Effector CD4-positive, alpha-beta T cell (primary cell): ENCODE measurements around the gene ZFC3H1.

ENCODE experiments used
- DNase-seq: peaks from one replicate; pipeline ENCODE4 v3.0.0-alpha.2; 2020

ZFC3H1 gene

DNA sequence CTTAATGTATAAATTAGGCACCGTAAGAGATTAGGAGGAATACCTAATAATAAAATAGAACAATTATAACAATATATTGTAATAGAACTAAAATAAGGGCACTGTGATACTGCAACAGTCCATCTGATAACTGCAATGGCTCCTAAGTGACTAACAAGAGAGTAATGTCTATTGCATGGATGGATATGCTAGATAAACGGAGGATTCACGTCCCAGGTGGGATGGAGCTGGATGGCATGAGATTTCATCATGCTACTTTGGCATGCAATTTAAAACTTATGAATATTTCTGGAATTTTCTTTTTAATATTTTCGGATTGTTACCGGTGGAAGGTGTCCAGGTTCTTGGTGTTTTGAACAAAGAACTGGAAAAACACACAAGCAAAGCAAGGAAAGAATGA, 20.0 kb upstream of the ZFC3H1 start:
- no peak for DNase-seq

DNA sequence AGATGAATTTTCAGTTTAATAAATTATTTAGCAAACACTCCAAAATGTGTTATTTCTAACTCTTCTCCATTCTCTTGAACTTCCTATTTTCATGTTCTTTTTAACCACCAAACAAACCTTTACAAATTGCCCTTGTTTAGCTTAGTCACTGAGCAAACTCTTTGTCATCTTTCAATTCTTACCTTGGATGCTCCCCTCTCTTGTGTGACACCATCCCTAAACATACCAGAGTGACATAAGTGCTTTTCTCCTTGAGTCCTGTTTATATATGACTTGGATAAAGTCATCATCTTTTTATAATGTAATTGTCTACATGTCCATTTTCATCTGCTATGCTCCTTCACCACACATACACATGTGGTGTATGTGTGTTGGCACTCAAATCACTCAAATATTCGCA, 18.8 kb upstream of the ZFC3H1 start:
- DNase-seq: no peak

DNA sequence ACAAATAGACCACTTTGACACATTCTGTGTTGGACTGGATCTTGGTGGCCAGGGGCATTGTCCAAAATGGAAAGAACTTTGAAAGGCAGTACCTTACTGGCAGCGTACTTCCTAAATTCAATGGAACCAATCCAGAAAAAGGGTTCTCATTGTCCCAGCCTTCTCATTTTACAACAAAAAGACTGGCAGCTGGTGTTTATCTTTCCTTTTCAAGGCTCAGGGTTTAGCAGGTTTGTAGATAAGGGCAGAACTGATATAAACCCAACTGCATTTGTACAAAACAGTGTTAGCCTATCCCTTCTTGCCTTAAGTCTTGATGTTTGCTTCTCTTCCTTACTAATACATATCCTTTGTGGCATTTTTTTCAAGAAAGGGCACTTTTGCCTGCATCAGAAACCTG, 8.2 kb upstream of the ZFC3H1 start:
- DNase-seq: no peak

DNA sequence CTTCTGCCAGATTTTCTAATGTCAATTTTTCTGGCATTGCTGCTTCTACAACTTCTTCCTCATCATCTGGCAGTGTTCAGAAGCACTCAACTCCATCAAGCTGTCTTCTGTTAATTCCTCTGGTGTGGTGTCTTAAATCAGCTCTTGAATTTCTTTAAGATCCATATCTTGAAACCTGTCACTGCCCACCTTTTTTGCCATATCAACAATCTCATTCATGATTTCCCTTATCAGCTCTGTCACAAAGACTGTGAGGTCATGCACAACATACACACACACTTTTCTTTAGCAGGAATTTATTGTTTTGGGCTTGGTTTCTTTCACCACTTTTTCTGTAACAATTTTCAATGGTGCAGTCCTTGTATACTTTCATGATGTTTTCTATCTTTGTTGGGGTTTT, 7.7 kb upstream of the ZFC3H1 start:
- DNase-seq: no peak

DNA sequence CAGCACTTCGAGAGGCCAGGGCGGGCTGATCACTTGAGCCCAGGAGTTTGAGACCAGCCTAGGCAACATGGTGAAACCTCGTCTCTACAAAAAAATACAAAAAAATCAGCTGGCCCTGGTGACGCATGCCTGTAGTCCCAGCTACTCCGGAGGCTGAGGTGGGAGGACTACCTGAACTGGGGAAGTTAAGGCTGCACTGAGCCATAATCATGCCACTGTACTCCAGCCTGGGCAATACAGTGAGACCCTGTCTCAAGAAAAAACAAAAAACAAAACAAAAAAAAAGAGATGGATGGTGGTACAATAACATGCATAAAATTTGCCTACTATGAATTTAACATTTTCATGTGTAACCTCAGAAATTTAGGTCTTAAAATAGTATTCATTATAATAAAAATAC, 2.6 kb upstream of the ZFC3H1 start:
- no peak for DNase-seq

DNA sequence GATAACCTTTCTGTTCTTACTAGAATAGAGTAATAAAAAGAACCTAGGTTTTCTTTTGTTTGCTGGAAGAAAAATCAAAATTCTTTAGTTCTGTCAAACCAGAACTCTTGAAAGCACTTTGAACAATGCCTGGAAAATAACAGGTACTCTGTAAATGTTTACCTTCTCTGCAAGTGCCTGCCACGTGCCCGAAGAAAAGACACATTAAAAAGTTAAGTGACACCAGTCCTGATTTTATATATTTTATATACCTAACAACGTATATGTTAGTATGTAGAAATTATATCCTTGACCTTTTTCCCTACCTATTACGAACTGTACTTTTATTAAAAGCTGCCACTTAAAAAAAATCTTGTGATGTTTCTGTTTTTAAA, 1.4 kb upstream of the ZFC3H1 start:
- DNase-seq: no peak

DNA sequence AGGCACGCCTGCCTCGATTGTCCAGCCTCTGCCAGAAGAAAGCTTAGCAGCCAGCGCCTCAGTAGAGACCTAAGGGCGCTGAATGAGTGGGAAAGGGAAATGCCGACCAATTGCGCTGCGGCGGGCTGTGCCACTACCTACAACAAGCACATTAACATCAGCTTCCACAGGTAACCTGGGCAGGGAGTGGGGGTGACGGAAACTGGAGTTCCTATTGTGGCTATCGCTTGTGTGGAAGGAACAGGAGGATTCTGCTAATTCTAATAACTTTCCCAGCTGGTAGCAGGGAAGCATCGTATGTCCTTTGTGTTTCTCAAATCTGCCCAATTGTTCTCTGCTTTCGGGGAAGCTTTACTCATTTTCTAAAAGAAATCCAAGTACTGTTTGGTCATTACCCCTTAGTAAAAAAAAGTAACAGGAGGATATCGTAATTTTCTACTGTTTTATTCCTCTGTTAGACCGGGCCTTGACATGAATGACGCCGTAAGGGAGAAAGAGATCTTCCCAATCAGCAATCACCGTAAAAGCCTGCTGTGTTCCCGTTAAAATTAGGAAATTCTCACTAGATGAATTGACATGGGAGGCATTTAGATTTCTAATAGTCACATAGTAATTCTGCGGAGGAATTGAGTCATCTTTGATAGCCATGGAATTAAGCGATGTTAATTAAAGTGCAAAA, 902 bp upstream of the ZFC3H1 start:
- no peak for DNase-seq

DNA sequence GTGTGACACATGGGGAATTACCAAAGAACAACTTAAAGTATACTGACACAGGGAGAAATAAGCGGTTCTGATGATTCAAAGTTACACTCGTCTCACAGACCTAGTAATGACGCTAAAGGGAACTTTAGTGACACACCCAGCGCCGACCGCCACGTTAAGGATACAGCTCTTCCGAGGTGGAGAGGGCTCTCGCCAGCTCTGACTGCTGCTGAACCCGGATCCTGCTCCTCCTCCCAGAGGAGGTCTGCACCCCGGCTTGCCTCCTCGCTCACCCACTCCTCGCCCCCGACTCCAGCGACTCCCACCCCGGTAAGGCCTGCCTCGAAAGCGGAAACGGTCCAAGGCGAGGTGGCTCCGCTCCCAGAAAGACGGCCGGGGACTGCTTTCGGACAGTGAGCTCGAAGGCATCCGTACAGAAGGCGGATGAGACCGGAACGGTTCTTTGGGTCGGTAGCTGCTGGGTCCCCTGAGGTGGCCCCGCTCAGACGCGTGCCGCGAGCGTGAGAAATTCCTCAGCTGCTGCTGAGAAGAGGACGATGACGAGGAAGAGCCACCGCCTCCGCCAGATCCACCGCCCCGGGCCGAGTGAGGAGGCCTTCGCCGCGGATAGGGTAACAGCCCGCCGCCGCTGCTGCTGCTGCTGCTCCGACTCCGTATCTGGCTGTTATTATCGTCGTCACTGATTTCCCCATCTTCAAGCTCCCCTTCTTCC, 643 bp downstream of the ZFC3H1 start:
- DNase-seq: peak; percentile 75

DNA sequence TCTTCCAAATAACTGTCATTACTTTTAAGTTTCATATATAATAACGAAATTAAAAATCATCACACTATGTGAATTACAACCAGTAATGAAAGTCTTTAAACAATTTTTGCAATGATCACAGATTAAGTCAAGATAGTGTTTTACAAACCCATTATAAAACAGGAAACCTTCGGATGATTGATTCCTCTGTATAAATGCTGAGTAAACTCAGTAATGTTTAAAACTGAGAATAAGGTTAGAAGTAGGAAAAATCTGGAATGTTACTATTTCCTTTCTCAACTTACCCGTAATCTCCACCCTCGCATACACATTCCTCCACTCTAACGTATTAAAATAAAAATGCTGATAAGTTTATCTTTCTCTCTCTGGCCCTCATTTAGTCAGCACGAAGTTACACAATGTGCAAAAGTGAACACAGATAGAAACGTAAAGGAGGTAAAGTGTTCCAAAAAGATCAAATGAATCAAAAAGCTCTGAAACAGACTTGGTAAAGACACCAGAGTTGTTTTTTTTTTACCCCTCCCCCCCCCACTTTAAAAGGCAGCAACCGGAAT, 1.6 kb downstream of the ZFC3H1 start:
- DNase-seq: no peak

DNA sequence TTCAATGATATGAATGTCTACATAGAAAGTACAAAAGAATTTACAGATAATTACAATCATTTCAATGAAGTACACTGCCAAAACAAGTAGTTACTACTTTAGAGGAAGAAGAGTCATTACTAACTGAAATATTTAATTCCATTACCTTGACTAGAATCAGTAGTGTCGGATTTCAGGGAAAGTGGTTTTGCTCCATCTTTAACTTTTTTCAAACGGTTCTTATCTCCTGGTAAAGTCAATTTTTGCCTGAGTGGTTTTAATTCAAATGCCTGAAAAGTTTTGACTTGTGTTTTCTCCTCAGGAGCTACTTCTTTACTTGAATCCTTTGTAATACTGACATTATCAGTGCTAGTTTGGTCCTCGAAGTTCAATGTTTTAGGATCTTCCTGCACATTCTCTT, 6.9 kb downstream of the ZFC3H1 start:
- no peak for DNase-seq

DNA sequence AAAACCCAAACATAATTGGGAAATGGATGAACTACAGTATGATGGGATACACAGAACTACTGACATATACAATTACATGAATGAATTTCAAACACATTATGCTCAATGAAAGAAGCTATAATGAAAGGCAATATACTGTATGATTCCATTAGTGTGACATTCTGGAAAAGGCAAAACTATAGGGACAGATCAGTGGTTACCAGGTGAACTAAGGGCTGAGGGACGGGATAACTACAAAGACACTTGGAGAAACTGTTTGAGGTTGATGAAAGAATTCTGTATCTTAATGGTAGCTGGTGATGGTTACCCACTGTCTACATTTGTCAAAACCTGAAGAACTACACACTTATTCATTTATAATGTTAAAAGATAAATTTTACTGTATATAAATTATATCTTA, 7.7 kb downstream of the ZFC3H1 start:
- no peak for DNase-seq

DNA sequence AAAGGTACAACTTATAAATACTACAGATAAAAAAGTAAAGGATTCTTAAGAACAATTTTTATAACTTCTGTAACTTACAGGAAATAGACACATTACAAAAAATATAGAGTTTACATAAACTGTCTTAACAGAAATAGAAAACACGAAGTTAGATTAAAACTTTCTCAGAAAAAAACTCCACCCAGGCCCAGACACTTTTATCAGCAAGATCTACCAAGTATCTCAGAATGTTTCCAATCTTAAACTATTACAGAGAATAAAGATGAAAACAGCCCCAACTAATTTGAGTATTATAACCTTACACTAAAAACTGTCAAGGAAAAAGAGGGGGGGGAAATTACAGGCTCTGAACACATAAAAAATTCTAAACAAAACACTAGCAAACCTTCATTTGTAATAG, 8.2 kb downstream of the ZFC3H1 start:
- no peak for DNase-seq

DNA sequence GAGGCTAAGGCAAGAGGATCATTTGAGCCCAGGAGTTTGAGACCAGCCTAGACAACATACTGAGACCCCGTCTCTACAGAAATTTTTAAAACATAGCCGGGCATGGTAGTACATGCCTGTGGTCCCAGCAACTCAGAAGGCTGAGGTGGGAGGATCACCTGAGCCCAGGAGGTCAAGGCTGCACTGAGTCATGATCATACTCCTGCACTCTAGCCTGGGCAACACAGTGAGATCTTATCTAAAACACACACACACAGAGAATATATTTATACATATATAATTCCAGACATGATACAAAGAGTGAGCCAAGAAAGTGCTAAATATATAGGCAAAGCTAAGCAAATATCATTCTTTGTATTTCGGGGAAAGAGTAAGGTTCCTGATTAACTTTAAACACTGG, 9.4 kb downstream of the ZFC3H1 start:
- DNase-seq: no peak

DNA sequence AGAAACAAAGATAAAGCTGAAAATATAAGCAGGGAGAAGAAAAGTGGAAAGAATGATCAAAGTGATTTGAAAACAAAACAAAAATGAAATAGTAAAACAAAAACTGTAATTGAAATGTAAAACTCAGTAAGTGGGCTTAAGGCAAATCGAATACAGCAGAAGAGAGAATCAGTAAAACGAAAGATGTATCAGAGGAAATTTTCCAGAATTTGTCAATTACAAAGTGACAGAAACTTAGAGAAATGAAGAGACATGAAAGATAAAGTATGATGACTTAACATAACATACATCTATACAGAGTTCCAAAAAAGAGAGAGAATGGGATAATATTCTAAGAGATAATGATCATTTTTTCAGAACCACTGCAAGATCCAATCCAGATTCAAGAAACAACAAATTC, 10.5 kb downstream of the ZFC3H1 start:
- no peak for DNase-seq

DNA sequence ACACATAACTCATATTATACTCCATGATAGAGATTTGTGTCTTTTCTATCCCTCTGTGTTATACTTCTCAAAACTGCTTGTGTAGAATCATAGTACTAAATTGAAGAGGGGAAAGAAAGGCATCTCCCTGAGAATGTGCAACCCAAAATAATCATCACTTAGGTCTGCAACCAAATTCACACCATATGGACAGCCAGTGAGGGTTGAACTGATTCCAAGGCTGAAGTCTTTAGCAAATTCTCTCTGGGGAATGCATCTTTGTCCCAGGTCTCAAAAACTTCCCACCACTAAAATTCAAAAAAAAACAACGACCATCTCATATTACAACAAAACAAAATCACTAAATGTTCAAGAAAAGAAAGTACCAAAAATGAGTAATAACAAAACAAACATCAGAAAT, 11.0 kb downstream of the ZFC3H1 start:
- DNase-seq: no peak

DNA sequence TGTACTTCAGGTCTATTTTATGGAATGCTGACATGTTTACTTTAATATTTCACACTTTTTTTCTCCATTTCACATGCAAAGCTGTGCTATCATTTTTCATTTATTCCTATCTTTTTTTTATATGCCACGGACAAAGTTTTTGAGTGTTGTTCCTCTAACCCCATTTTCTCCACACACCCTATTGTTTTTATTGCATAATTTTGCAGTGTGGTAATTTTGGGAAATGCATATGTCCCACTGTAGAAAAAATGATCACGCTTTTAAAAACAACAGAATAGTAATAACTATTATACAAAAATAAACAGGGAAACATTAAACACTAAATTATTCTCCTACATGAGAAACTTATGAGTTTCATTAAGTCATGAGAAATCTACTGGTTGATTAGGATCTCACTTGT, 14.2 kb downstream of the ZFC3H1 start:
- DNase-seq: no peak

DNA sequence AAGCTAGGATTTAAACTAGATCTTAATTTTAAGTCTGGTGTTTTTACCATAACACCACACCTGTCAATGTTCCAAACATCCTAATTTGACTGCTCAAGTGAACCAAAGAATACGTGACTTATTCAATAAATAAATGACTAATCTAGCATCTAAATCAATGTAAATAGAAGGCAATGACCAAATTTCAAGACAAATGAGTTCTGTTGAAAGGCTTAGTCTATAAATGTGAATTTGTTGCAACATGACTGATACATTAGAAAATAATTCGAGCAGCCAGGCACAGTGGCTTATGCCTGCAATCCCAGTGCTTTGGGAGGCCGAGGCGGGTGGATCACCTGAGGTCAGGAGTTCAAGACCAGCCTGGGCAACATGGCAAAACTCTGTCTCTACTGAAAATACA, 15.1 kb downstream of the ZFC3H1 start:
- no peak for DNase-seq

DNA sequence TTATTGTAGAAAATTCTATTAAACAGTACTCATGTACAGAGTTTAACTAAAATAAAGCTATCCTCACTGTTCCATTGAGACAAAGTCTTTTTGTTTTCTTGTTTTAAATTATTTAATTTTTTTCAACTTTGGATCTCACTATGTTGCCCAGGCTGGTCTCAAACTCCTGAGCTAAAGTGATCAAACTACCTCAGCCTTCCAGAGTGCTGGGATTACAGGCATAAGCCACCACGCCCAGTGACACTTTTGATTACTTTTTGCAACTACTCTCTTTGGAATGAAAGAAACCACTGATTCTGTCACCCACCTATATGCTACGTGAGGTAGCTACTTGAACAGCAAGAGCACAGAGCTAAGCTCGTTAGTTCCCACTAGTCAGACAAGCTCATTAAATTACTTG, 17.1 kb downstream of the ZFC3H1 start:
- DNase-seq: no peak

DNA sequence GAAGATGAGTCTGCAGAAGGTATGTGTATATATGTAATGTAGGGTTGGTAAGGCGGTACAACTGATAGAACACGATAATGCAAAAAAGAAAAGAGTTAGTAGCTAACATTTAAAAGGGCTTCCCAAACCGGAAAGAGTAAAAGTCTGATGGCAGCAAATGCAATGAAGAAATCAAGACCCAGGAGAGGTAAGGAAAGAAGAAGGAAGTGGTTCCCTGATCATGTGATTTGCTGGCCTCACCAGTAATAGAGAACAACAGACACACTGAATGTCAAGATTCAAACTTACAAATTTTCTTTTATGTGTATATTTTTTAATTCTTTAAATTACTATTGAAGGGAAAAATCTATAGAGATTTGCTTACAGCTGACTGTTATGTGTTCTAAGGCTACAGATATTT, 18.4 kb downstream of the ZFC3H1 start:
- DNase-seq: no peak

DNA sequence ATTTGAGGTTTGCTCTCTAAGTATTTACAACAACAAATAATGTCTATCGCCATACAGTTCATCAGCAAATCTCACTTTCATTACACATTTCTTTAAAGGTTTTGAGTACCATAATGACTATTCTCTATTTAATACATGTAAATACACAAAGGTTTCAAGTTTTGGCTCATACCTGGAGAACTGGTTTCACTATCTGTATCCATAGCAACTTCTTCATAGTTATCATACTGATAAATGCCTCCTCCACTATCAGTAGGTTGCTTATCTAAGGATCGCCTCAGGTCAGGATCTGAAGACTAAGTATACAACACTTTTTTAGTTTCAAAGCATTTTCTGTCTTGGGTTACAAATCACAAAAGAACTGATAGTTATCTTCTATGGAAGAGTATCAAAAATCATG, 21.4 kb downstream of the ZFC3H1 start:
- DNase-seq: no peak

DNA sequence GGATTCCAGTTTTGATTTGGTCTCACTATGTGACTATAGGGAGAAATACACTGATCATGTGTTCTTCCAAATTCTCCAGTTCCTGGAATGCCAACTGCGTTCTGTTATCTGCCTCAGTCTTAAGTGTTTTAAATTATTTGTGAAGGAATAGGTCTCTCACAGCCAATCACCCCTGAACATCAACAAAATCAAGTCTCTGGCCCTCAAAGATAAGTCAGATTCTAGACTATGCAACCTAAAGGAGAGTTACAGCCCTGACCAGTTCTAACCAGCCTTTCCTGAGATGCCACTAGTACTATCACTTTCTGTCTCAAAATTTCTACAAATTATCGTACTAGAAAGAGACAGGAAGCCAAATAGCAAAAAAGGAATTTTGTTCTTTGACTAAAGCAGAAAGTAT, 22.3 kb downstream of the ZFC3H1 start:
- no peak for DNase-seq

DNA sequence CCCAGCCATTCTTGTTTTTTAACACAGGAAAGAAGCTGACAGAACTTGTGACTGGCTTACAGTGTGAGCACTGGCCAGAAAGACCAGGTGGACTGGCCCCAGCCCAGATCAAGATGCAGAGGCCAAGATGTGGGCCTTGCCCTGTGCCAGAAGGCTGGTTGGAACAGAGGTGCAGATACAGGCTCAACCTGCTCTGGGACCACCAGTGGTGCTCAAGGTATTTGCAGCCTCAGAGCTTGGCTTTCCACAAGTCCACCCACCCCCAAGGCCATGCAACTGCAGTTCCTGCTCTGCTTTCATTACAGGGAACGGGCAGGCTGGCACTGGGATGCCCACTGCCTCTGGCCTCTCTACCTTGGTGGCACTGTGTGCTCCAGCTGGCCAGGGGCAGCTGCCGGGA, 23.3 kb downstream of the ZFC3H1 start:
- DNase-seq: no peak

DNA sequence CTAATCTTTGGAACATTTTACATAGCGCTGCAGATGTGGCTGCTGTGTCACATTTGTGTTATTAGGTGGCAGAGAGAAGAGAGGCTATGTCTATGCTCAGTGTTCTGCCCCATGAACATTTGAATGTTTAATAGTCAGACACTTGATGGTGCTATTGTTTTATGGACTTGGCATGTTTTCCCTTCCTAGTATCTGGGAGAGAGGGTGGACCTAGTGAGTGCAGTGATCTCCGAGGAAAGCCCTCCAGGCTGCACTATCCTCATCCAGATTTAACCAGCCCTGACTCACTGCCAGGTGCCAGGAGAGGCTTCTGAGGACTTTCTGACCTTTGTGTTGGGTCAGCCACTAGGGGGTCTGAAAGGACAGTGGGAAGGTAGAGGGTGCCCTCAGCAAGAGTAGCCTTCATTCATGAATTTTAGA, 24.3 kb downstream of the ZFC3H1 start:
- DNase-seq: no peak

DNA sequence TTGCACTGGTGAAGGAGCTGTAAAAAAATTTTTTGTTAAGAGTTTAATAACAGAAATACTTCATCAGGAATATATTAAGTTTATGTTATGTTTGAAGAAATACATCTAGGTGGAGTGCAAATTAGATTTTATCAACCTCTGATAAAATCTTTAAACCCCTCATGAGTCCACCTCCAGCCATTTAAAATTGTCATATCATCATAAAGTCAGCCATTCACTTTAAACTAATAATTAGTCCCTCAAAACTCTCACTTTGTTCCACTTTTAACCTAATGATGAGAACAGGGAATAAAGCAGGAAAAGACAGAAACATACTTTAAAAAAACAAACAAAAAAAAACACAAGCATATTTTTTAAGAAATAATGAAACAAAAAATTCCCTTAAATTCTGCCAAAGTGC, 25.1 kb downstream of the ZFC3H1 start:
- DNase-seq: no peak

DNA sequence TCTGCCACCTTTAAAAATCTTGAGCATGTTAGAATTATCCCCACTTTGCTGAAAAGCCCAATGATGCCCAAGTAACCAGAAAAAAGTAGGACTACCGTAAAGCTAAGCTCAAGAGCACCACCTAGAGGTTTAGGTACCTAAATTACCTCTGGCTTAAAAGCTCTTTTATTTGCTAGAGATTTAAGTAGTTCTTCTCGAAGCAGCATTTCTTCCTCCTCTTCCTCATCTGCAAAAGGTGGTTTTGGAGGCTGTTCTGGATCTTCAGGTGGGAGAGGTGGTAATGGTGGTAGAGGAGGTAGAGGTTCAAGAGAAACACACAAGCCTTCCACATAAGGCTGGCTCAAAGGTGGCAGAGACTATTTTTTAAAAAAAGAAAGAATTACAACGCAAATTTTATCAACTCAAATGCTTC, 26.9 kb downstream of the ZFC3H1 start:
- DNase-seq: peak; percentile 17
